ENCODE measurements around the gene GPC5. TPM values are rescaled to one million over a fixed set of nuclear protein-coding genes. Genes with fewer than 3 reads are reported as not detected.

GPC5 gene
- total RNA-seq, 1 donor from 2014 or later, result 0.24 TPM

GRCh38 chr13:92418818-92419412 lies 1020.5 kb downstream of the GPC5 start:
- ATAC-seq (ENCODE audit: low read depth) (no peak), DNase-seq (no peak)
- no peaks in the 10 kb centered on the region for H3K4me1 Mint-ChIP-seq
- intact Hi-C loops (cut with micrococcal nuclease), result no loop called here
- CTCF ChIA-PET, result no interaction called here
- H3K36me3 Mint-ChIP-seq (ENCODE audit: low read depth), result no peaks in the 10 kb centered on the region
- H3K27ac Mint-ChIP-seq, result no peak overlapping the region
- peaks cover 10% of the 10 kb centered on the region for H3K9me3 Mint-ChIP-seq
- no peak overlapping the region for H3K4me3 Mint-ChIP-seq
- H3K27me3 Mint-ChIP-seq, result no peaks in the 10 kb centered on the region
- POLR2A ChIA-PET, result no interaction called here
- no peak for TF ChIP-seq CTCF (IDR thresholded peaks at IDR 0.05)

GRCh38 chr13:92429231-92429630 lies 1030.8 kb downstream of the GPC5 start:
- ChIA-PET POLR2A (no interaction called here), CTCF (no interaction called here)
- Mint-ChIP-seq H3K27ac (no peak overlapping the region), H3K4me1 (no peaks in the 10 kb centered on the region), H3K4me3 (no peak overlapping the region), H3K27me3 (no peaks in the 10 kb centered on the region), H3K9me3 (peaks cover 16% of the 10 kb centered on the region), H3K36me3 (ENCODE audit: low read depth) (no peaks in the 10 kb centered on the region)
- DNase-seq, result no peak
- TF ChIP-seq CTCF (IDR thresholded peaks at IDR 0.05), result no peak
- ATAC-seq (ENCODE audit: low read depth), result no peak
- intact Hi-C loops (cut with micrococcal nuclease), result no loop called here

GRCh38 chr13:92433386-92433785 lies 1035.0 kb downstream of the GPC5 start:
- intact Hi-C loops (cut with micrococcal nuclease), result no loop called here
- ChIA-PET POLR2A (no interaction called here), CTCF (no interaction called here)
- DNase-seq (no peak), ATAC-seq (ENCODE audit: low read depth) (no peak)
- Mint-ChIP-seq H3K27ac (no peak overlapping the region), H3K4me1 (no peaks in the 10 kb centered on the region), H3K4me3 (no peak overlapping the region), H3K9me3 (peaks cover 15% of the 10 kb centered on the region), H3K36me3 (ENCODE audit: low read depth) (no peaks in the 10 kb centered on the region), H3K27me3 (no peaks in the 10 kb centered on the region)
- TF ChIP-seq CTCF (IDR thresholded peaks at IDR 0.05), result no peak

GRCh38 chr13:92433963-92434362 lies 1035.5 kb downstream of the GPC5 start:
- ATAC-seq (ENCODE audit: low read depth) (no peak), DNase-seq (no peak)
- Mint-ChIP-seq H3K9me3 (peaks cover 18% of the 10 kb centered on the region), H3K27ac (no peak overlapping the region), H3K36me3 (ENCODE audit: low read depth) (no peaks in the 10 kb centered on the region), H3K4me1 (no peaks in the 10 kb centered on the region), H3K4me3 (no peak overlapping the region), H3K27me3 (no peaks in the 10 kb centered on the region)
- TF ChIP-seq CTCF (IDR thresholded peaks at IDR 0.05), result no peak
- CTCF ChIA-PET, result no interaction called here
- intact Hi-C loops (cut with micrococcal nuclease), result no loop called here
- POLR2A ChIA-PET, result no interaction called here

- intact Hi-C loops (cut with micrococcal nuclease), result no loop called here
Measured at GRCh38 chr13:92436924-92437323, 1038.5 kb downstream of the GPC5 start.

More at GRCh38 chr13:92436924-92437323, 1038.5 kb downstream of the GPC5 start:
- ChIA-PET CTCF (no interaction called here), POLR2A (no interaction called here)
- H3K9me3 Mint-ChIP-seq, result peaks cover 18% of the 10 kb centered on the region
- H3K4me1 Mint-ChIP-seq, result no peaks in the 10 kb centered on the region
- H3K36me3 Mint-ChIP-seq (ENCODE audit: low read depth), result no peaks in the 10 kb centered on the region
- no peak for TF ChIP-seq CTCF (IDR thresholded peaks at IDR 0.05)
- no peak for ATAC-seq (ENCODE audit: low read depth)
- H3K27ac Mint-ChIP-seq, result no peak overlapping the region
- no peak overlapping the region for H3K4me3 Mint-ChIP-seq
- no peaks in the 10 kb centered on the region for H3K27me3 Mint-ChIP-seq
- no peak for DNase-seq
